ENCODE data around the gene USP54.

Gene USP54

DNA sequence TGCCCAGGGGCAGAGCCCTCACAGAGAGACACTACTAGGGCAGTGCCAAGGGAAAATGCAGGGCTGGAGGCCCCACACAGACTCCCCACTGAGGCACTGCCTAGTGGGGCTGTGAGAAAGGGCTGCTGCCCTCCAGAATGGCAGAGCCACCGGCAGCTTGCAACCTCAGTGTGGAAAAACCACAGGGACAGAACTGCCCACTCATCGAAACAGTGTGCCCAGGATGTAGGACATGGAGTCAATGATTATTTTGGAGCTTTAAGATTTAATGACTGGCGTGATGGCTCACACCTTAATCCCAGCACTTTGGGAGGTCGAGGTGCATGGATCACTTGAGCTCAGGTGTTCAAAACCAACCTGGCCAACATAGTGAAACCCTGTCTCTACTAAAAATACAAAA, 130.2 kb downstream of the USP54 start:
- DNase-seq (ENCODE audit: low read depth in 2 of 2): no peak

GRCh38 chr10:73459683-73460314, 131.3 kb downstream of the USP54 start:
- no peak for DNase-seq (ENCODE audit: low read depth in 2 of 2)

DNA sequence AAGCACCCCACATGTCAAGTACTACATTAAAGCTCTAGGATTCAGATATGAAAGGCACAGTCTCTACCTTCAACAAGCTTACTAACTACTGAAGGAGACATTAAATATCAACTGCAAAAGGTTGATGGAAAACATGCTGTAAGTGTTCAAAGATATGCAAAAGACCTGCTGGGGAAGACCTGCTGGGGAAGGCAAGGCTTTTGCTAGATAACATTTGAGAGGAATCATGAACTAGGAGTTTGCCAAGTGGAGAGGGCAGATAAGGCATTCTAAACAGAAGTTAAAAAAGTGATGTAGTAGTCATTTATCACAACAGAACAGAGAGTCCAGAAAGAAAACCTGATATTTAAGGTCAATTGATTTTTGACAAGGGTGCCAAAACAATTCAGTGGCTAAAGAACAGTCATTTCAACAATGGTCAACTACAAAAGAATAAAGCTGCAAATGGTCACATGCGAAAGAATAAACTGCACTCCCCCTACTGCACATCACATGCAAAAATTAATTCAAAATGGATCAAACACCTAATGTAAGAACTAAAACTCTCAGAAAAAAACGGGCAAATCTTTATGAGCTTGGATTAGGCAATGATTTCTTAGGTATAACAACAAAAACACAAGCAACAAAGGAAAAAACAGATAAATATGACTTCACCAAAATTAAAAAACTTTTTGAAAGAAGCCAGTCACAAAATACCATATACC, 134.8 kb downstream of the USP54 start:
- DNase-seq (ENCODE audit: low read depth in 2 of 2): no peak

- DNase-seq (ENCODE audit: low read depth in 2 of 2): no peak
These were observed 142.0 kb downstream of the USP54 start for GRCh38 chr10:73449113-73449512.

- no peak for DNase-seq (ENCODE audit: low read depth in 2 of 2)
These were observed 142.8 kb downstream of the USP54 start for GRCh38 chr10:73448384-73448783.

All from stimulated activated CD4-positive, alpha-beta T cell treated with anti-CD3 and anti-CD28 coated beads, Interleukin-1b, Interleukin-23, amount 100 ng/mL, for 1 hour (primary cell).